GM12875 (cell line): ENCODE measurements around the gene SWT1.

Source experiments
- H3K4me3 ChIP-seq: one replicate; pipeline ENCODE4 v1.5.1; 2011; ENCODE audit warnings: low read depth, low read length, control low read depth
- CTCF ChIP-seq: IDR thresholded peaks from 2 replicates; pipeline ENCODE4 v1.5.1; 2011; ENCODE audit warnings: low read depth, mild to moderate bottlenecking, control low read depth, inconsistent platforms, low read length, moderate library complexity, borderline replicate concordance; ENCODE audit not compliant: insufficient read depth

The SWT1 gene

GRCh38 chr1:185156288-185156853 is 596 bp upstream of the SWT1 start:
- peak overlapping the region; percentile 90 for H3K4me3 ChIP-seq
- TF ChIP-seq CTCF = no peak

- TF ChIP-seq CTCF = no peak
- peak overlapping the region; percentile 90 for H3K4me3 ChIP-seq
Observed at GRCh38 chr1:185157599-185158412, 839 bp downstream of the SWT1 start.

GRCh38 chr1:185158800-185159199 is 1.8 kb downstream of the SWT1 start:
- no peak overlapping the region for H3K4me3 ChIP-seq
- TF ChIP-seq CTCF = no peak

GRCh38 chr1:185159966-185160365 is 3.0 kb downstream of the SWT1 start:
- H3K4me3 ChIP-seq = no peak overlapping the region
- no peak for TF ChIP-seq CTCF

- no peak for TF ChIP-seq CTCF
- no peak overlapping the region for H3K4me3 ChIP-seq
Observed at GRCh38 chr1:185162491-185162890, 5.5 kb downstream of the SWT1 start.

- H3K4me3 ChIP-seq = no peak overlapping the region
- no peak for TF ChIP-seq CTCF
Observed at GRCh38 chr1:185166106-185166505, 9.1 kb downstream of the SWT1 start.

- TF ChIP-seq CTCF = peak; percentile 52
- no peak overlapping the region for H3K4me3 ChIP-seq
Observed at GRCh38 chr1:185170291-185170848, 13.4 kb downstream of the SWT1 start.
